Measurements from ENCODE around the gene EXOC4. TPM values are rescaled to one million over a fixed set of nuclear protein-coding genes. Genes with fewer than 3 reads are reported as not detected.

EXOC4 gene
- total RNA-seq, 1 experiment from 2014 or later = 111 TPM

DNA sequence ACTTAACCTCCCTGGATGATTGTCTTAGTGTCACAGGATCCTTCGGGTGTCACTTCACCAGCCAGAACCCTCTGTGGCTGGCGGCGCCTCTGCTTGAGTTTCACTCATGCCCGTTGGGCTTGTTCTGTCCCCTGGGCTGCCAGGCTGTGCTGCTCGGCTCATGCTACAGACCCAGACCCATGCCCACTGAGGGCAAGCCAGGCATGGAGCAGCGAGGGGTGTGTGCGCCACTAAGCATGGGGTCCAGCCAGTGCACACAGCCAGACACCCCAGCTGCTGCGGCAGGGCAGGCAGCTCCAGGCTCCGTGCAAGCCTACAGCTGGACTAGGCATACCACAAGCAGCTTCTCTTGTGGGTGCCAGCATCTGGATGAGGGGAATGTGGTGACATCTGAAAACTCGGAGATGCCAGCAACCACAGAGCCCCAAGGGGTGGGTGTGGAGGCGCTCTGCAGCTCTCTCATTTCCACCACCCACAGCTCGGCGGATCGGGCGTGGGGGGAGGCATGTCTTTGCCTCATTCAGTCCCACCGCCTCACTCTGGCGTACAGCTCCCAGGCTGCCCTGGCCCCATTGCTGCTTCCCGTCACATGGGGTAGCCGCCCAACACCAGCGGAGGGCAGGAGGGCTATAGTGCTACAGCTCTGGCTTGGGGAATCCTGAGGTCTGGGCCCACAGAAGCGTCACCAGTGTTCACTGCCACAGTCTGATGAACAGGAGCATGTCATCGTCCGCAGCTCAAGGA lies 604.7 kb downstream of the EXOC4 start:
- H3K4me1 ChIP-seq (ENCODE audit: low read length) = 0 out of 2 replicates have a peak, but pooled peaks cover 3% of the 10 kb centered on the region
- H3K36me3 ChIP-seq (ENCODE audit: insufficient read depth, low read length) = no peaks in the 10 kb centered on the region
- no peaks in the 10 kb centered on the region for H3K9me2 ChIP-seq (replicated peaks; ENCODE audit: insufficient read depth, low read length)
- H2AFZ ChIP-seq (ENCODE audit: low read length) = no peak overlapping the region
- no peak overlapping the region for H3K27ac ChIP-seq (ENCODE audit: low read length)
- H3K4me3 ChIP-seq (ENCODE audit: low read length) = no peak overlapping the region
- no peak overlapping the region for H3K9ac ChIP-seq (ENCODE audit: low read length)
- no peak for DNase-seq
- H3K79me2 ChIP-seq (ENCODE audit: low read length) = no peaks in the 10 kb centered on the region
- H3K27me3 ChIP-seq (ENCODE audit: low read length) = no peaks in the 10 kb centered on the region
- H4K20me1 ChIP-seq (ENCODE audit: insufficient read depth, low read depth, low read length) = no peaks in the 10 kb centered on the region; the same call in 1 of the 2 replicates
- H3K4me2 ChIP-seq (ENCODE audit: low read depth, low read length, poor library complexity, severe bottlenecking) = no peak overlapping the region
- no peaks in the 10 kb centered on the region for H3K9me3 ChIP-seq (ENCODE audit: low read length)

DNA sequence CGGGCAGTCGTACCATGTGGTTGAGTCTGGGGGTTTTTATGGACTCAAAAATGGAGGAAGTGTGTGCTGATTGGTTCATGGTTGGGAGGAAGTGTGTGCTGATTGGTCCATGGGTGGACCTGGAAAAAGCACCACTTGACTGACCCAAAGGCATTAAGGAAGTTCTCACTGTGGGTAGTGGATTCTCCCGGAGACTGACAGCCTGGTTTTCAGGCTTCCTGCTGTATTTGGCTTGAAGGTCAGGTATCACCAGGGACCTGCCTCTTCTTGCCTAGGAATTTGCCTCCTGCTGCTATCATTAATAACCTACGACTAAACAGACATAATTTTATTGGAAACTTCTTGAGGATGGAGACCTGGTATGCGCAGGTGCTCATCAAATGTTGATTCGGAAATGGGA lies 605.4 kb downstream of the EXOC4 start:
- DNase-seq = no peak
- H2AFZ ChIP-seq (ENCODE audit: low read length) = no peak overlapping the region
- H3K4me3 ChIP-seq (ENCODE audit: low read length) = no peak overlapping the region
- H3K9me3 ChIP-seq (ENCODE audit: low read length) = no peaks in the 10 kb centered on the region
- no peaks in the 10 kb centered on the region for H3K27me3 ChIP-seq (ENCODE audit: low read length)
- H3K79me2 ChIP-seq (ENCODE audit: low read length) = no peaks in the 10 kb centered on the region
- no peaks in the 10 kb centered on the region for H3K36me3 ChIP-seq (ENCODE audit: insufficient read depth, low read length)
- H3K27ac ChIP-seq (ENCODE audit: low read length) = no peak overlapping the region
- no peaks in the 10 kb centered on the region; the same call in 1 of the 2 replicates for H4K20me1 ChIP-seq (ENCODE audit: insufficient read depth, low read depth, low read length)
- H3K9ac ChIP-seq (ENCODE audit: low read length) = no peak overlapping the region
- H3K4me1 ChIP-seq (ENCODE audit: low read length) = 0 out of 2 replicates have a peak, but pooled peaks cover 3% of the 10 kb centered on the region
- no peaks in the 10 kb centered on the region for H3K9me2 ChIP-seq (replicated peaks; ENCODE audit: insufficient read depth, low read length)
- H3K4me2 ChIP-seq (ENCODE audit: low read depth, low read length, poor library complexity, severe bottlenecking) = no peak overlapping the region

DNA sequence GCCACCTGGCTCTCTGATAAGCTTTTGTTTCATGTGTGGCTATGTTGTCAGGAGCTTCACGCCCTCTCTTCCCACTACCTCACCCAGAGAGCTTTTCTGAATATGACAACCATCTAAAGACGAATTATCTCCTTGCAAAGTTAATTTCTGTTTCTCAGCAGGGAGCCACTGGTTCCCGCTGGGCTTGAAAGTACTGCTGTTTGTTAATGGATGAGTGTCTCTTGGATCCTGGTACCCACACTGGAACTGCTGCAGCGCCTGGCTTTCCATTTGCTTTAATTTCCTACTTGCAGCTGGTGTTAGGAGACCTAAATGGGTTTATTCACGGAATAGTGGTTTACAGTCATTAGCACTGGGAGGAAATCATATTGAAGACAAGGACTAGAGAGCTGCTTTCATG lies 606.4 kb downstream of the EXOC4 start:
- Histone ChIP-seq H2AFZ (ENCODE audit: low read length) (no peak overlapping the region), H3K9ac (ENCODE audit: low read length) (no peak overlapping the region), H3K27me3 (ENCODE audit: low read length) (no peaks in the 10 kb centered on the region), H3K27ac (ENCODE audit: low read length) (no peak overlapping the region), H3K4me1 (ENCODE audit: low read length) (no peaks in the 10 kb centered on the region), H3K36me3 (ENCODE audit: insufficient read depth, low read length) (no peaks in the 10 kb centered on the region), H4K20me1 (ENCODE audit: insufficient read depth, low read depth, low read length) (no peaks in the 10 kb centered on the region; the same call in 1 of the 2 replicates), H3K9me2 (replicated peaks; ENCODE audit: insufficient read depth, low read length) (no peaks in the 10 kb centered on the region), H3K4me2 (ENCODE audit: low read depth, low read length, poor library complexity, severe bottlenecking) (no peak overlapping the region), H3K4me3 (ENCODE audit: low read length) (no peak overlapping the region), H3K79me2 (ENCODE audit: low read length) (no peaks in the 10 kb centered on the region), H3K9me3 (ENCODE audit: low read length) (no peaks in the 10 kb centered on the region)
- DNase-seq = no peak

DNA sequence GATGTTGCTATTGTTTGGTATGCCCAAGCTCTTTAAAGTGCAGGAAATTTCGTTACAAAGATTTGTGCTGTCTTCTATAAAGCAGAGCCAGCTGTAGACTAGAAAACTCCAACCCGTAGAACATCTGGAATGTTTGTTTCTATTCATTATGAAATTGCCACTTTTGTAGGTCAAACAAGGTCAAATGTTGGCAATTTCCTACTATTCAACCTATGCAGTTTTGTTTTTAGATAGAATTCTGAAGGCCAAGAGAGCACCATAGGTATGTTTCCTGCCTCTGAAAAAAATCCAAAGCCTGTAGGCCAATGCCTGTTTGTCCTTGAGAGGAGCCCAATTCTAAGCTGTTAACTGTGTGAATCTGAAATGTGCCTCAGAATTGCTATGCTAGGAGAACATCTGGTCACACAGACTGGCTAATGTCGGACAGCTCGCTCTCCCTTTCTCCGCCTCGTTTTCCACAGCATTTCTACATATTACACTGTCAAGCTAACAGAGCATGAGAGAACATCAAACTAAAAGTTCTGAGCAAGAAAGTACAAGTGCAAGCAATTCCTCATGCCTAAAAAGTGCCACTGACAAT lies 607.1 kb downstream of the EXOC4 start:
- Histone ChIP-seq H3K9me3 (ENCODE audit: low read length) (no peaks in the 10 kb centered on the region), H3K9me2 (replicated peaks; ENCODE audit: insufficient read depth, low read length) (no peaks in the 10 kb centered on the region), H3K9ac (ENCODE audit: low read length) (no peak overlapping the region), H3K4me1 (ENCODE audit: low read length) (no peaks in the 10 kb centered on the region), H3K27ac (ENCODE audit: low read length) (no peak overlapping the region), H2AFZ (ENCODE audit: low read length) (no peak overlapping the region), H3K4me2 (ENCODE audit: low read depth, low read length, poor library complexity, severe bottlenecking) (no peak overlapping the region), H3K27me3 (ENCODE audit: low read length) (no peaks in the 10 kb centered on the region), H3K4me3 (ENCODE audit: low read length) (no peak overlapping the region), H3K36me3 (ENCODE audit: insufficient read depth, low read length) (no peaks in the 10 kb centered on the region), H4K20me1 (ENCODE audit: insufficient read depth, low read depth, low read length) (no peaks in the 10 kb centered on the region), H3K79me2 (ENCODE audit: low read length) (no peaks in the 10 kb centered on the region)
- no peak for DNase-seq

DNA sequence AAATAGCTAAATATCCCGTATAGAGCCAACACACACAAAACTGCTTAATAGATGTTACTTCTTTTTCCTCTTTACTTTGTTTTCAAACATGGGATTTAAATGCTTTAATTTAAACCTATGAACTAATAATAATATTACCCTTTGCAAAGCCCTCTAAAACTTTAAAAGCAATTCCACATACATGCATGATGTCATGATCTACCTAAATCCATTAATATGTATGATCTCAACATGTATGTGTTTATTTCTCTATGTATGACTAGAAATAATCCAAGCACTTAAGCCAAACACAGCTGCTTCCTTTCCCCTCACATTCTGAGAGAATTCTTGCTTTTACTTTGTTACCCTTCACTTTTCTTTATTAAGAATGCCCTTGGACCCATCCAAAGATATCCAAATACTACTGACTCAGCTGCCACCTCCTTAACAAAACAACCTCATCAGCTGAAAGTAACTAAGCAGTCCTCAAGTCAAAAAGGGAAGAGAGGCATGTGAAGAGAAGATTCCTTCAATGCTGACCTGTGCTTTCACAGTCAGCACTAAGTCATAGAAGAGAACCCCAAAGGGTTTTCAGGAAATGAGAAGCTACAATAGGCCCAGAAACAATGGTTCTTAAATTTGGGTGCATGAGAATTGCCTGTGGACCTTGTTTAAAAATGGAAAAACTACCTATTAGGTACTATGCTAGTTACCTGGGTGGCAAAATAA lies 607.9 kb downstream of the EXOC4 start:
- H3K4me2 ChIP-seq (ENCODE audit: low read depth, low read length, poor library complexity, severe bottlenecking) = no peak overlapping the region
- no peaks in the 10 kb centered on the region for H3K79me2 ChIP-seq (ENCODE audit: low read length)
- H4K20me1 ChIP-seq (ENCODE audit: insufficient read depth, low read depth, low read length) = no peaks in the 10 kb centered on the region
- H2AFZ ChIP-seq (ENCODE audit: low read length) = no peak overlapping the region
- no peak overlapping the region for H3K4me3 ChIP-seq (ENCODE audit: low read length)
- no peaks in the 10 kb centered on the region for H3K27me3 ChIP-seq (ENCODE audit: low read length)
- H3K27ac ChIP-seq (ENCODE audit: low read length) = no peak overlapping the region
- DNase-seq = no peak
- no peak overlapping the region for H3K9ac ChIP-seq (ENCODE audit: low read length)
- H3K4me1 ChIP-seq (ENCODE audit: low read length) = no peaks in the 10 kb centered on the region
- no peaks in the 10 kb centered on the region for H3K9me2 ChIP-seq (replicated peaks; ENCODE audit: insufficient read depth, low read length)
- no peaks in the 10 kb centered on the region for H3K36me3 ChIP-seq (ENCODE audit: insufficient read depth, low read length)
- H3K9me3 ChIP-seq (ENCODE audit: low read length) = no peaks in the 10 kb centered on the region

DNA sequence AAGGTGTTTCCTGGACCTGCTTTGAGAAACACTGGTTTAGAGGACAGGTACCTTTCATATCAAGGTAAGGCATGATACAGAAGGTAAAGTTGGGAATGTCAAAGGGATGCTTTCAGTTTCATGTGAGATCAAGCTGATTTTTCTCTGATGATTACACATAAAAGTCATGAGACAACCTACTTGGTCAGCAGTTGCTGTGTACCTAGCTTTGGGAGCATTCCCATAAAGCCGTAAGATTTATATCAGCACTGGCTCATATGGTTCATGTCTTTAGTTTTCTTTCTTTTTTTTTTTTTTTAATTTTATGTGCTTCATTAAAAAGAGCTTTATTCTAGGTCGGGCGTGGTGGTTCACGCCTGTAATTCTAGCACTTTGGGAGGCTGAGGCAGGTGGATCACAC lies 609.0 kb downstream of the EXOC4 start:
- no peak for DNase-seq
- Histone ChIP-seq H3K4me3 (ENCODE audit: low read length) (no peak overlapping the region), H3K27ac (ENCODE audit: low read length) (no peak overlapping the region)

DNA sequence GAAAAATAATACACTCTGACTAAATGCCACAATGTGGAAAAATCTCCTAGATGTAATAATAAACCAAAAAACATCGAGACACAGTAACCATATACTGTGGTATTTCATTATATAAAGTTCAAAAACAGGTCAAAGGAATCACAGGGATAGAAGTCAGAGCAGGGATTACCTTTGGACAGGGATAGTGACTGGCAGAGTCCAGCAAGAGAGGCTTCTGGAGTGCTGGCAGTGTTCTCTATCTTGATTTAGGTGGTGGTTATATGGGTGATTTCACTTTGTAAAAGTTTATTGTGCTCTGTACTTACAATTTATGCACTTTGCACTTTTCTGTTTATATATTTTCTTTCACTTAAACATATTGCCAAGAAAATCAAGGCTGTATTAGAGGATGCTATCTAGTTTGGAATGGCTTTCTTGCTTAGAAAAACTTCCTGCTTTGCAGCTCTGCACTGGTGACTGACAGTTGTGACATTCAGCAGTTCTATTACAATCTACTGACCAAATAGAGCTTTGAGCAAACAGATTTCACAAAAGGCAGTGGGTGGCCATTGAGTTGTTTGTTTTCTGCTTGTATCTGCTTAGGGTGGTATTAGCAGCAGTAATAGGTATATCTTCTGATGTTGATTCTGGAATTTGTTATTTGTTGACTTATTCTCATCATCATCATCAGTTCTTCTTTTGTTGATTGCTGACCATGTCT lies 610.6 kb downstream of the EXOC4 start:
- Histone ChIP-seq H3K9ac (ENCODE audit: low read length) (no peak overlapping the region), H3K79me2 (ENCODE audit: low read length) (no peaks in the 10 kb centered on the region), H3K27me3 (ENCODE audit: low read length) (no peaks in the 10 kb centered on the region), H3K4me2 (ENCODE audit: low read depth, low read length, poor library complexity, severe bottlenecking) (no peak overlapping the region), H3K4me1 (ENCODE audit: low read length) (no peaks in the 10 kb centered on the region), H3K9me3 (ENCODE audit: low read length) (no peaks in the 10 kb centered on the region), H4K20me1 (ENCODE audit: insufficient read depth, low read depth, low read length) (peaks cover 14% of the 10 kb centered on the region; the same call in 1 of the 2 replicates), H3K36me3 (ENCODE audit: insufficient read depth, low read length) (no peaks in the 10 kb centered on the region), H2AFZ (ENCODE audit: low read length) (no peak overlapping the region), H3K4me3 (ENCODE audit: low read length) (no peak overlapping the region), H3K9me2 (replicated peaks; ENCODE audit: insufficient read depth, low read length) (no peaks in the 10 kb centered on the region), H3K27ac (ENCODE audit: low read length) (no peak overlapping the region)
- DNase-seq = no peak

More for the DNA sequence above, 609.0 kb downstream of the EXOC4 start:
- Histone ChIP-seq H2AFZ (ENCODE audit: low read length) (no peak overlapping the region), H3K9ac (ENCODE audit: low read length) (no peak overlapping the region), H3K27me3 (ENCODE audit: low read length) (no peaks in the 10 kb centered on the region), H3K9me2 (replicated peaks; ENCODE audit: insufficient read depth, low read length) (no peaks in the 10 kb centered on the region), H3K4me2 (ENCODE audit: low read depth, low read length, poor library complexity, severe bottlenecking) (no peak overlapping the region), H3K4me1 (ENCODE audit: low read length) (no peaks in the 10 kb centered on the region), H3K9me3 (ENCODE audit: low read length) (no peaks in the 10 kb centered on the region), H3K79me2 (ENCODE audit: low read length) (no peaks in the 10 kb centered on the region), H3K36me3 (ENCODE audit: insufficient read depth, low read length) (no peaks in the 10 kb centered on the region), H4K20me1 (ENCODE audit: insufficient read depth, low read depth, low read length) (0 out of 2 replicates have a peak, but pooled peaks cover 4% of the 10 kb centered on the region)

DNA sequence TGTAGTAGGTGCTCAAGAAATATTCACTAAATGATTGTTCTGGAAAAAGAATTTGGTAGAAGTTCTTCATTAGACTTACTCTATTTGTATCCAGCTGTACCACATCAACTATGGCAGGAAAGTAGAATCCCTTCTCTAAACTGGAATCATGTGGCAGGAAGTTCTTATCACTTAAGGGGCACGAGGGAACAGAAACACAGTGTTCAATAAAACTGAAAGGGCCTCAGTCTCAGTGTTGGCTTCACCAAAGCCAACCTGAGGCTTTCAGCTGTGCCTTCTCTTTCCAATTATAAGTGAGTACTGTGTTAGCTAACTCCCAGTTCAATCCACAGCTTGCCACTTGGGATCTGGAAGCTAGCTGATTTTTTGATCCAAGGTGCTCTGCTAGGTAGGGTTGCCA lies 616.7 kb downstream of the EXOC4 start:
- H3K4me3 ChIP-seq (ENCODE audit: low read length) = no peak overlapping the region
- H3K27ac ChIP-seq (ENCODE audit: low read length) = no peak overlapping the region
- H3K4me1 ChIP-seq (ENCODE audit: low read length) = no peaks in the 10 kb centered on the region
- H3K4me2 ChIP-seq (ENCODE audit: low read depth, low read length, poor library complexity, severe bottlenecking) = no peak overlapping the region
- H4K20me1 ChIP-seq (ENCODE audit: insufficient read depth, low read depth, low read length) = peaks cover 32% of the 10 kb centered on the region; the same call in 1 of the 2 replicates
- H3K36me3 ChIP-seq (ENCODE audit: insufficient read depth, low read length) = no peaks in the 10 kb centered on the region
- H3K27me3 ChIP-seq (ENCODE audit: low read length) = no peaks in the 10 kb centered on the region
- H2AFZ ChIP-seq (ENCODE audit: low read length) = no peak overlapping the region
- no peaks in the 10 kb centered on the region for H3K79me2 ChIP-seq (ENCODE audit: low read length)
- no peaks in the 10 kb centered on the region for H3K9me2 ChIP-seq (replicated peaks; ENCODE audit: insufficient read depth, low read length)
- H3K9ac ChIP-seq (ENCODE audit: low read length) = no peak overlapping the region
- DNase-seq = no peak
- H3K9me3 ChIP-seq (ENCODE audit: low read length) = no peaks in the 10 kb centered on the region

Measured in Karpas-422 (cell line).